Smooth muscle cell (in vitro differentiated cells): ENCODE measurements around the gene BAHCC1. TPM values are rescaled to one million over a fixed set of nuclear protein-coding genes. Genes with fewer than 3 reads are reported as not detected.

ENCODE experiments used
- DNase-seq: peaks from one replicate; lab custom pipeline; 2025; ENCODE audit not compliant: unreplicated experiment; lab: John Stamatoyannopoulos, UW
- H2AFZ ChIP-seq: fragments of 200-600 bp; sonication (generic); 2 replicates; pipeline ENCODE4 v1.6.0; 2016; ENCODE audit warnings: antibody characterized with exemption, low read depth, mild to moderate bottlenecking
- H3F3A ChIP-seq: fragments of 200-600 bp; sonication (generic); 2 replicates; pipeline ENCODE4 v1.6.0; 2017; ENCODE audit warnings: antibody characterized with exemption, low read depth
- H3K27ac ChIP-seq: fragments of 200-600 bp; sonication (generic); 2 replicates; pipeline ENCODE4 v1.5.1; 2016; ENCODE audit warnings: low read depth, mild to moderate bottlenecking
- H3K27me3 ChIP-seq: fragments of 200-600 bp; sonication (generic); 2 replicates; pipeline ENCODE4 v1.6.1; 2016; ENCODE audit warnings: low read depth, mild to moderate bottlenecking
- H3K36me3 ChIP-seq: fragments of 200-600 bp; sonication (generic); 2 replicates; pipeline ENCODE4 v1.5.1; 2016; ENCODE audit warnings: low read depth
- H3K4me1 ChIP-seq: fragments of 200-600 bp; sonication (generic); 2 replicates; pipeline ENCODE4 v1.5.1; 2016; ENCODE audit warnings: low read depth
- H3K4me2 ChIP-seq: fragments of 200-600 bp; sonication (generic); 2 replicates; pipeline ENCODE4 v1.6.0; 2016; ENCODE audit warnings: mild to moderate bottlenecking
- H3K4me3 ChIP-seq: fragments of 200-600 bp; sonication (generic); 2 replicates; pipeline ENCODE4 v1.5.1; 2016; ENCODE audit warnings: mild to moderate bottlenecking
- H3K79me2 ChIP-seq: fragments of 200-600 bp; sonication (generic); 2 replicates; pipeline ENCODE4 v1.6.0; 2016; ENCODE audit warnings: low read depth, mild to moderate bottlenecking
- H3K9ac ChIP-seq: fragments of 200-600 bp; sonication (generic); 2 replicates; pipeline ENCODE4 v1.6.0; 2016; ENCODE audit warnings: low read depth
- H3K9me3 ChIP-seq: fragments of 200-600 bp; sonication (generic); replicated peaks from 2 replicates; pipeline ENCODE4 v1.5.1; 2016; ENCODE audit warnings: low read depth
- H4K20me1 ChIP-seq: fragments of 200-600 bp; sonication (generic); 2 replicates; pipeline ENCODE4 v1.6.0; 2016; ENCODE audit warnings: low read depth
- WGBS: methylation state at CpG from one replicate; pipeline ENCODE4 v1.1.7; 2016; ENCODE audit warnings: low lambda C conversion rate; 5-methylcytosine and 5-hydroxymethylcytosine counted together
- polyA plus RNA-seq: library from polyadenylated mRNA; unstranded; fragments of >200 nt; fragmentation: Nextera tagmentation; extraction: Ambion mirVana; gene quantifications from 2 replicates; pipeline ENCODE4 v1.2.1, GENCODE V29; 2016
- total RNA-seq: library from RNA; depleted of rRNA; stranded (reverse); fragments of >200 nt; gene quantifications from 2 replicates; pipeline ENCODE4 v1.2.3, GENCODE V29; 2014
- TF ChIP-seq, protein P1 (sequence below): fragments of 200-600 bp; sonication (generic); IDR thresholded peaks from 2 replicates; pipeline ENCODE4 v1.5.1; 2017; ENCODE audit warnings: borderline replicate concordance, mild to moderate bottlenecking, antibody characterized with exemption; ENCODE audit not compliant: insufficient read depth, poor library complexity, severe bottlenecking

The BAHCC1 gene
- total and polyA plus RNA-seq, 2 experiments from 2014 or later = 3.2 to 4.6 TPM

DNA sequence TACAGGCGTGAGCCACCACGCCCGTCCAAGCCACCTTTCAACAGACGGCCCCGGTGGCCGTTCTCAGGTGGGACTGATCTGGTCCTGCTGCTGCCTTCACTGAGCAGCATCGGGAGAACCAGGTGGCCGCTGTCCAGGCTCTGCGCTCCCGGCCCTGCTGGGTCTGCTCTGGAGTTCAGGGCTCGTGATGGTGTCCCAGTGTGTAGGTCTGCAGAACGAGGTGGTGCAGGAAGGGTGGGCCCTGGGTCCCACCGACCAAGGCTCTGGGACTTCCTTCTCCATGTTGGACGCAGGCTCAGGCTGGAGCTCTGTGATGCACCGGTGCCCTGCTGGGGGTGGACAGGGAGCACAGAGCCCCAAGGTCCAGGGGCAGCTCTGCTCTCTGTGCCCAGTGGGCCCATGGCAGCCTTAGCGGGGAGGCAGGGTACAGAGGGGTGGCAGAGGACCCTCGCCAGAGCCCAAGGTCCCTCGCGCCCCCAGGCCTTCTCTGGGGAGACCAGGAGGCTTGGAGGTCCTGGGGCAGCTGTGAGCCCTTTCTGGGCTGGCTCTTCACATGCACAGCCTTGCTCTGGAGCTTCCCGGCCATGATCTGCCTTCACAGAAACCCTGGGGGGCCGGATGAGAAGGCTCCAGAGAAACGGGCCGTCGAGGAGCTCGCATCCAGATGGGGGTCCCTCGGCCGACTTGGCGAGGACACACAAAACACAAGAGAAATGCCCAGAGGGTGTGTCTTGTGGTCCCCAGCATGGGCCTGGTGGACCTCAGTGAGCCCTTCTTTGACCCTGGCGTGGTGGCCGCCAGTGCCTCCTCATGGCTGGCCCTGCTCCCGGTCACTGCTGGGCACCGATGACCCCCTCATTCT, 26.9 kb upstream of the BAHCC1 start:
- peaks cover 6% of the 10 kb centered on the region for H3K4me1 ChIP-seq

DNA sequence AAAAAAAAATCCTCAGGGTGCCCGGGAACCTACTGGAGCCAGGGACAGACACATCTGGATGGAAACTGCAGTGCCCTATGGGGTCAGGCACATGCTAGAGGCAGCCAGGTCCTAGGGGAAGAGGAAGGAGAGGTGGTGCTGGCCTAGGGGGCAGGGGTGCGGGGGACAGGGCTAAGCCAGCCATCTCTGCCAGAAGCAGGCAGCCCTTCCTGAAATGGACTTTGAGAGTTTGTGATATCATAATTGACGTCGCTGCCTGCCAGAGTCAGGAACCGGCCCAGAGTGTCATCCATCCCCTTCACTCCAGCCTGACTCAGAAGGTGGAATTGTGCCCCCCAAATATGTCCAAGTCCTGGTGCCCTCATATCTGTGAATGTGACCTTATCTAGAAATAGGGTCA, 25.0 kb upstream of the BAHCC1 start:
- no peak for DNase-seq
- H3K79me2 ChIP-seq = no peaks in the 10 kb centered on the region
- no peak overlapping the region for H3K4me3 ChIP-seq
- WGBS = 88% methylated on average over 5 of the region's 5 CpGs
- H3K4me1 ChIP-seq = no peaks in the 10 kb centered on the region
- no peaks in the 10 kb centered on the region for H3F3A ChIP-seq
- no peaks in the 10 kb centered on the region for H3K9me3 ChIP-seq
- no peak overlapping the region for H2AFZ ChIP-seq
- H3K4me2 ChIP-seq = no peak overlapping the region
- H3K27ac ChIP-seq = no peak overlapping the region
- peaks cover 3% of the 10 kb centered on the region for H3K27me3 ChIP-seq
- TF ChIP-seq, protein P1, sequence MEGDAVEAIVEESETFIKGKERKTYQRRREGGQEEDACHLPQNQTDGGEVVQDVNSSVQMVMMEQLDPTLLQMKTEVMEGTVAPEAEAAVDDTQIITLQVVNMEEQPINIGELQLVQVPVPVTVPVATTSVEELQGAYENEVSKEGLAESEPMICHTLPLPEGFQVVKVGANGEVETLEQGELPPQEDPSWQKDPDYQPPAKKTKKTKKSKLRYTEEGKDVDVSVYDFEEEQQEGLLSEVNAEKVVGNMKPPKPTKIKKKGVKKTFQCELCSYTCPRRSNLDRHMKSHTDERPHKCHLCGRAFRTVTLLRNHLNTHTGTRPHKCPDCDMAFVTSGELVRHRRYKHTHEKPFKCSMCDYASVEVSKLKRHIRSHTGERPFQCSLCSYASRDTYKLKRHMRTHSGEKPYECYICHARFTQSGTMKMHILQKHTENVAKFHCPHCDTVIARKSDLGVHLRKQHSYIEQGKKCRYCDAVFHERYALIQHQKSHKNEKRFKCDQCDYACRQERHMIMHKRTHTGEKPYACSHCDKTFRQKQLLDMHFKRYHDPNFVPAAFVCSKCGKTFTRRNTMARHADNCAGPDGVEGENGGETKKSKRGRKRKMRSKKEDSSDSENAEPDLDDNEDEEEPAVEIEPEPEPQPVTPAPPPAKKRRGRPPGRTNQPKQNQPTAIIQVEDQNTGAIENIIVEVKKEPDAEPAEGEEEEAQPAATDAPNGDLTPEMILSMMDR = no peak
- no peaks in the 10 kb centered on the region for H4K20me1 ChIP-seq
- no peak overlapping the region for H3K9ac ChIP-seq
- H3K36me3 ChIP-seq = no peaks in the 10 kb centered on the region

More for the DNA sequence above, 26.9 kb upstream of the BAHCC1 start:
- Histone ChIP-seq H3K27me3 (peaks cover 3% of the 10 kb centered on the region), H3K36me3 (no peaks in the 10 kb centered on the region), H2AFZ (no peak overlapping the region), H3K27ac (no peak overlapping the region), H3K9me3 (no peaks in the 10 kb centered on the region), H3F3A (no peaks in the 10 kb centered on the region), H3K9ac (no peak overlapping the region), H3K4me2 (no peak overlapping the region), H3K79me2 (no peaks in the 10 kb centered on the region), H4K20me1 (no peaks in the 10 kb centered on the region), H3K4me3 (no peak overlapping the region)
- 93% methylated on average over 32 of the region's 32 CpGs for WGBS
- no peak for DNase-seq
- TF ChIP-seq, protein P1 = no peak

DNA sequence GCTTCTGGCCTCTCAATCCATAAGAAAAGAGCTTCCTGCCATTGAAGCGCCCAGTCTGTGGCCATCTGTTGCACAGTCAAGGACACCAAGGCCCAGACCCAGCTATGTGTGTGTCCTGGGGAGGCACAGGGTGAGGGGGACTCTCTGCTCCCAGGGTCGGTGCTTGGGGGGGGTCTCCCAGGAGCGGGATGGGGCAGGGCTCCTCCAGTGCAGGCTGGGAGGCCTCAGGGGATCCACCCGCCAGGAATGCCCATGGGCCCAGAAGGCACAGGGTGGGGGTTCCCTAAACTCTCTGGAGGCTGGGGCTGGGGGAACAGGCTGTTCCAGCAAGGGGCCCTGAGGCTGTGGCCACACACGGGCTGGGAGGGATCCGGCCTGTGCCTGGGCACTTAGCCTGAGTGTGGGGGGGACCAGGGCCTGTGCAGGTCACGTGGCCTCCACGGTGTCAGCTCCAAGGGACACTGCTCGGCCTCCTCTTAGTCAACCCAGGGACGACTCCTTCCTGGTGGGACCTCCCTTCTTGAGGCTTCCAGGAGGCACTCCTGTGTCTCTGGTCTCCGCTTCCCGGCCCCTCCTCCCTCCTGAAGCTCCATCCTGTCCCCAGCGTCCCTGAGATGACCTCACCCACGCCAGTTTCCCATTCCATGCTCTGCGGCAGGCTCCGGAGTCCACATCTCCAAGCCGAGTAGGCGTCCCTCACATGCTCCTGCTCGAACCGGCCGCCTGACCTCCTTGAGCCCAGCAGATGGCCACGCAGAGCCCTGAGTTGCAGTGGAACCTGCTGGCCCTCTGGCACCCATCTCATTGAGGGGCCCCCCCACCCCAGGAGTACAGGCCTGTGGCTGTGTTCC, 23.1 kb upstream of the BAHCC1 start:
- Histone ChIP-seq H3K79me2 (no peaks in the 10 kb centered on the region), H3K9me3 (no peaks in the 10 kb centered on the region), H2AFZ (no peak overlapping the region), H3K36me3 (no peaks in the 10 kb centered on the region), H4K20me1 (no peaks in the 10 kb centered on the region), H3K4me3 (no peak overlapping the region), H3K9ac (no peak overlapping the region), H3F3A (no peaks in the 10 kb centered on the region), H3K4me1 (no peaks in the 10 kb centered on the region), H3K4me2 (no peak overlapping the region), H3K27me3 (no peaks in the 10 kb centered on the region), H3K27ac (no peak overlapping the region)
- DNase-seq = no peak
- TF ChIP-seq, protein P1 = peak; percentile 13
- 57% methylated on average over 20 of the region's 22 CpGs for WGBS
